GM12892 (cell line): ENCODE measurements around the gene CLDN6.
A peak's percentile ranks its signal among the peaks of the same experiment; 100 is the strongest.

ENCODE experiments used
- DNase-seq: peaks from one replicate; pipeline ENCODE4 v3.0.0; 2011; ENCODE audit not compliant: insufficient read length
- FAIRE-seq: peaks from 2 replicates; lab custom pipeline; 2011; peaks lifted over from hg19 to GRCh38; lab: Jason Lieb, UNC
- POLR2A ChIP-seq: IDR thresholded peaks from 2 replicates; pipeline ENCODE4 v1.6.1; 2011; ENCODE audit warnings: low read depth, low read length, control low read depth
- POLR2AphosphoS5 ChIP-seq: IDR thresholded peaks from 2 replicates; pipeline ENCODE4 v1.6.1; 2011; ENCODE audit warnings: low read depth, low read length, control low read depth
- TAF1 ChIP-seq: IDR thresholded peaks from 2 replicates; pipeline ENCODE4 v1.6.1; 2011; ENCODE audit warnings: low read depth, mild to moderate bottlenecking, control low read depth, low read length, borderline replicate concordance

Gene CLDN6

DNA sequence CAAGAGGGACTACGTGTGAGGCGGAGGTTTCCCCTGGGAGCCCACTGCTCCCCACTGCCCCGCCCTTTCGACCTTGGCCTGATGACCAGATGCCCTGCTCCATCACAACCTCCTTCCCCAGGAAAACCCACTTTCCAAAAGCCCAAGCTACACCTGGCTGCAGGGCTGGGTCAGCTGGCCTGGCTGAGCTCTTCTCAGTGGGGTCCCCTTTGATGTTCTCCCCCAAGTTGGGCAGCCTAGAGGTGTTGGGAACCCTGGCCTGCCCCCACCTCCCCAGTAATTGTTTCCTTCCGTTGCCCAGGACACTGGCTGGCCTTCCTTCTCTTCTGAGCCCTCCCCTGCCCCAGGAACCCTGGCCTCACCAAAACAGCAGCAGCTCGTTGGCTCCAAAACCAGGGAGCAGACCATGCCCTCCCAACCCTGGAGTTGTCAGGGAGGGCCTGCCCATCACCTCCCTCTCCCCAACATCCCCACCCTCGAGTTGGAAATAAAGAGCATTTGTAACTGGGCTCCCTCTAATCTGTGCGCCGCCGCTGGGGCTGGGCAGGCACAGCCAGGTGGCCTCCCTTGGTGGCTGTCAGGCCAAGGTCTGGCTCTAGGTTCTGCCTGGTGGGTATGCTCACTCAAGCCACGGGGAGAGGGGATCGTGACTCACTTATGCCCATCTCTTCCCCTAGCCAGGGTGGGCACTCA, 3.8 kb downstream of the CLDN6 start:
- DNase-seq (no peak), FAIRE-seq (no peak)
- TF ChIP-seq POLR2AphosphoS5: no peak
- no peak for TF ChIP-seq TAF1
- TF ChIP-seq POLR2A: no peak

DNA sequence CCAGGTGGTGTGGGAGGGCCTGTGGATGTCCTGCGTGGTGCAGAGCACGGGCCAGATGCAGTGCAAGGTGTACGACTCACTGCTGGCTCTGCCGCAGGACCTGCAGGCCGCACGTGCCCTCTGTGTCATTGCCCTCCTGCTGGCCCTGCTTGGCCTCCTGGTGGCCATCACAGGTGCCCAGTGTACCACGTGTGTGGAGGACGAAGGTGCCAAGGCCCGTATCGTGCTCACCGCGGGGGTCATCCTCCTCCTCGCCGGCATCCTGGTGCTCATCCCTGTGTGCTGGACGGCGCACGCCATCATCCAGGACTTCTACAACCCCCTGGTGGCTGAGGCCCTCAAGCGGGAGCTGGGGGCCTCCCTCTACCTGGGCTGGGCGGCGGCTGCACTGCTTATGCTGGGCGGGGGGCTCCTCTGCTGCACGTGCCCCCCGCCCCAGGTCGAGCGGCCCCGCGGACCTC, 4.5 kb downstream of the CLDN6 start:
- FAIRE-seq (no peak), DNase-seq (no peak)

DNA sequence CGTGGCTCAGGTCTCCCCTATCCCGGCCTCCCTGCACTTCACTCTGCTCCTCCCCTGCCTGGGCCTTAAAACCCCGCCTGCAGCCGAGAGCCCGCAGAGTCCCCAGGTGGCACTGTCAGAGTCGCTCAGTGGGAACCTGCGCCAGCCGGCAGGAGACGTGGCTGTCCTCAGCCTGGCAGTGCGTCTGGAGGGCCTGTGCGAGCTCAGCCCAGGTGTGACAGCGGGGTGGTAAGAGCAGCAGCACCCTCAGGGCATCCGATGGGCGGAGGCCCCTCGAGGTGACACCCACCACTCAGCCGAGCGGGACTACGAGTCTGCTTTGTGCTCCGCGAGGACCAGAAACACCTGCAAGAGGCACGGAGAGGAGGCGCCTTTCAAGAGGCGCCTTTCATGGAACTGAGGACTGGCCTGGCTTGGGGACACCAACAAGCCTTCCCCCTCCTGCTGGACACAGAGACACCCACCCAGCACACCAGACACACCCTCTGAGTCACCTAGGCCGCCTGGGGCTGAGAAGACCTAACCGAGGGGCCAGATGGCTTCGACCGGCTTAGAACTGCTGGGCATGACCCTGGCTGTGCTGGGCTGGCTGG, 5.1 kb downstream of the CLDN6 start, which contains the start of gene CLDN9:
TSS of gene CLDN9 (plus strand) at position 96 of the 593 bp plus-strand sequence. CDS start at position 536, 440 bp downstream.
- DNase-seq (no peak), FAIRE-seq (no peak)
- TF ChIP-seq POLR2A: no peak
- no peak for TF ChIP-seq TAF1
- no peak for TF ChIP-seq POLR2AphosphoS5

More for the DNA sequence above, 4.5 kb downstream of the CLDN6 start:
- TF ChIP-seq POLR2AphosphoS5: no peak
- no peak for TF ChIP-seq POLR2A
- TF ChIP-seq TAF1: no peak

GRCh38 chr16:3012246-3012645, 5.7 kb downstream of the CLDN6 start:
- FAIRE-seq (no peak), DNase-seq (no peak)
- no peak for TF ChIP-seq POLR2AphosphoS5
- TF ChIP-seq TAF1: no peak
- TF ChIP-seq POLR2A: no peak

GRCh38 chr16:3010510-3010909, 7.5 kb downstream of the CLDN6 start:
- FAIRE-seq: no peak
- TF ChIP-seq POLR2A (no peak), POLR2AphosphoS5 (no peak), TAF1 (no peak)

GRCh38 chr16:3009568-3010390, 8.2 kb downstream of the CLDN6 start:
- DNase-seq: no peak
- no peak for TF ChIP-seq POLR2A
- no peak for TF ChIP-seq TAF1
- FAIRE-seq: no peak

More at GRCh38 chr16:3010510-3010909, 7.5 kb downstream of the CLDN6 start:
- no peak for DNase-seq

DNA sequence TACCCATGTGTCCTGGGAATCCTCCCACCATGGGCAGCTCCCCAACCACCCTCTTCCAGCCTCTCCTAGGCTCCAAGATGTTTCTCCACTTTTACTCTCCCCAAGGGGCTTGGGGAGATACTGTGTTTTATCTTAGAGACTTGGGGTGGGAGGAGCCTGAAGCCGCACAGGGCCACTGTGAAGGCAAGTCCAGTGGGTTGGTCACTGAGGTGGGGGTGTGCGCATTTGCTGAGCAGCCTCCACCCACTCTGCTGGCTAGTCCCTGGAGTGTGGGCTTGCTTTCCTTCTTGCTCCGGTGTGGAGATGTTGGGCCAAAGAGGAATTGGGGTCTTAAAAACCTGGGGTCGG, 9.3 kb downstream of the CLDN6 start:
- TF ChIP-seq POLR2AphosphoS5 (no peak), POLR2A (no peak), TAF1 (no peak)
- no peak for DNase-seq
- no peak for FAIRE-seq

DNA sequence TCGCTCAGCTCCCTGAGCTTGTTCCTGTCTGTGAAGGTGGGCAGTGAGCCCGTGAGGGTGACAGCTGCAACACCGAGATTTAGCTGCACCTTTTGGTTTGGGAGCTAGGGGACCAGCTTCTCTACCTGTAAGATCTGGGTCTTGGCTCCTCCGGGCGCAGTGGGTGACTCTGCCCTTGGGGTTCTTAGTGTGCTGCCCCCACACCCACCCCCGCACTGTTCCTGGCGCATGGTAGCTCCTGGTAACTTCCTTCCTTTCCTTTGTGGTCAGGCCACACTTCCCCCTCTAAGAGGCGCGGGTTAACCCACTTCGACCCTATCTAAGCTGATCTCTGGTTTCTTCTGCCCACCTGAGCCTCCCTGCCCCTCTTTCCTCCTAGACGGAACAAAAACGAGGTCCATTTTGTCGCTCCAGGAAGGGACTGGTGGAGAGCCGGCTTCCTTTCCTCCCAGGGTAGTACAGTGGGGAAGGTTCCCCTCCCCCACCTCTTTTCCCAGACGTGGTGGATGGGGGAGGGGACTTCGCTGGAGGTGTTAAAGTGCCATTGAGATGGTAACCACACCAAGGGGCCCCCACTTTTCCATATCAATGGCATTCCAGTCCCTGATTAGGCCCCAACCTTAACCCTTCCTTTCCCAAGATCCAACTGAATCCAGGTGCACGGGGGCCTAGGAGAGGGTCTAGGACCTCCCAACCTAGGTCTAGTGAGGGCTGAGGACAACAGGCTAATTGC, 9.9 kb downstream of the CLDN6 start:
- DNase-seq (no peak), FAIRE-seq (no peak)
- TF ChIP-seq POLR2AphosphoS5 (no peak), POLR2A (no peak), TAF1 (no peak)

DNA sequence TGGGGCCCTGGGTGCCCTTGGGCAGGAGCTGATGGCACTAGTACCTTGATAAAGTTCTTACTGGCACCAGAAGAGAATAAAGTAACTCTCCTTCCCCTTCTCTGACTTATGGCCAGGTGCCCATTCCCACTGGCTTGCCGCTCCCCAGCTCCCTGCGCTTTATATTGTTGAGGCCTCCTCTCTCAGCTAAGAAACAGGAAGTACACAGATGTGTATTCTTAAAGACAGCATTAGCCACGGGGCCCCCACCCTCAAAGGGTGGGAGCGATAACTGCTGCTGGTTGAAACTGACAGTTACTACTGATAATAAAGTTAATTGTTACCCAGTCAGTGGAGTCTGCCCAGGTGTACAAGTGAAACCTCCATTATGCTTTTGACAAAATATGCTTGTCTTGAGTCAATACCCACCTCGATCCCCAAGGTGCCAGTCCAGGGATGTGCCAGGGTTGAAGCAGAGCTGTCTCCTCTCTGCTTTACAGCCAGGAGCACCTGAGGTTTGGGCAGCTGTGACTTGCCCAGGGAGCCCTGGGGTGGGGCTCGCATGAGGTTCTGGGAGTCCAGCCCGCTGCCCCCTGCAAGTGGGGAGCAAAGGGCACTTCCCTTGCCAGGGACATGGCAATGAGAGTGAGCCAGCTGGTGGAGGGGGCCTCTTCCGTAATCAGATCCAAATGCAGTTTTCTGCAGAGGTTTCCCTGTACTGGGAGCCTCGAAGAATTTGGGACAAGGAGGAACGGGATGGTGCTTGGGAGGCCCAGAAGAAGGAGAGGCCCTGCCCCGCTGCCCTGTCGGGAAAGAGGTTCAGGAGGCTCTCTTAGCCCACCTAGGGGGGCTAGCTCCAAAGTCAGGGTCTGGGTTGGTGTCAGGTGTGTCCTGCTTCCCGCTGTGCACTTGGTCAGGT, 10.7 kb downstream of the CLDN6 start:
- DNase-seq (no peak), FAIRE-seq (peak; percentile 50)

DNA sequence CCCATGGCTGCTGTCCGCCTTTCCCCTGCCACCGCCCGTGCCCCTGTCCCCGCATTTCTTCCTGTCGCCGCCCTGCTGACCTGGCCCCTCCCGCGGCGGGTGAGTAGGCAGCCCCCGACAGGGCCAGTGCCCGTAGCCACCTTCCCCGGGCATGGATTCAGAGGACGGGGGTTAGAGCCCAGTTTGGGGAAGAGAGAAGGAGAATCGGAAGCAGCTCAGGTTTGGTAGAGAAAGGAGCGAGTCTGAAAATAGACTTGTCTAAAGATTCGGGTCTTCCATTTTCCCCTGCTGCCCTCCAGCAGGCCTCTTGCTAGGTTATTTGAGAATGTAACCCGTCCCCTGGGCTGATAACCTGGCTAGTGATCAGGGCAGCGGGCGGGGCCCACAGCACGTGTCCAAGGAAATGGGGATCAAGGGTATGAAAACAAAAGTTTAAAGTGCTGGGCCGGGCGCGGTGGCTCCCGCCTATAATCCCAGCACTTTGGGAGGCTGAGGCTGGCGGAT, 13.2 kb downstream of the CLDN6 start:
- FAIRE-seq: no peak
- no peak for TF ChIP-seq TAF1
- no peak for TF ChIP-seq POLR2AphosphoS5
- no peak for TF ChIP-seq POLR2A

More for the DNA sequence above, 10.7 kb downstream of the CLDN6 start:
- TF ChIP-seq POLR2A (no peak), POLR2AphosphoS5 (no peak), TAF1 (no peak)

More for the DNA sequence above, 13.2 kb downstream of the CLDN6 start:
- no peak for DNase-seq
